Measurements from ENCODE around the gene TM9SF1.

TM9SF1 gene

DNA sequence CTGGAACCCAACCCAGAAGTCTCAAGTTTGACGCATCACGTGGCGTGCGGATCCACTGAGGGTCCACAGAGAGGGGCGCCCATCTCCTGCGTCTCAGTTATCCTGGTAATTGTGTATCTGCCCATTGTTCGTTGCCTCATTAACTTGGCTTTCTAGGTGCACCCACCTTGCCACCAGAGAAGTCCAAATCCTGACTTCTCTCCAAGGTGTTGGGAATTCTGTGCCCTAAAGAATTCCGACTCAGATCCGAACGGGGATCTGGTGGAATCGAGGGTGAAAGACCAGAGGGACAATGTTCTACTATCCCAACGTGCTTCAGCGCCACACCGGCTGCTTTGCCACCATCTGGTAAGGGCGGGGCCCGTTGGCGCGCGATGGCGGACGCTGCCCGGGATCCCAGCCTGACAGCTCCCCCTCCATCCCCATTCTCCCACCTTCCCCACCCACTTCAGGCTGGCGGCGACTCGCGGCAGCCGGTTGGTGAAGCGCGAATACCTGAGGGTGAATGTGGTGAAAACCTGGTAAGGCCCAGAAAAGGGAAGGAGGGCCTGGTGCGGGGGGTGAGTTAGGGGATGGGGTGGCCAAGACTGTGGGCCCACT is 22.9 kb downstream of the TM9SF1 start:
- no peak; the same call in none of the 3 replicates for ATAC-seq
- no peak for TF ChIP-seq ISL1 (CRISPR knock-in tag; IDR thresholded peaks at IDR 0.05)
- TF ChIP-seq, protein P1, sequence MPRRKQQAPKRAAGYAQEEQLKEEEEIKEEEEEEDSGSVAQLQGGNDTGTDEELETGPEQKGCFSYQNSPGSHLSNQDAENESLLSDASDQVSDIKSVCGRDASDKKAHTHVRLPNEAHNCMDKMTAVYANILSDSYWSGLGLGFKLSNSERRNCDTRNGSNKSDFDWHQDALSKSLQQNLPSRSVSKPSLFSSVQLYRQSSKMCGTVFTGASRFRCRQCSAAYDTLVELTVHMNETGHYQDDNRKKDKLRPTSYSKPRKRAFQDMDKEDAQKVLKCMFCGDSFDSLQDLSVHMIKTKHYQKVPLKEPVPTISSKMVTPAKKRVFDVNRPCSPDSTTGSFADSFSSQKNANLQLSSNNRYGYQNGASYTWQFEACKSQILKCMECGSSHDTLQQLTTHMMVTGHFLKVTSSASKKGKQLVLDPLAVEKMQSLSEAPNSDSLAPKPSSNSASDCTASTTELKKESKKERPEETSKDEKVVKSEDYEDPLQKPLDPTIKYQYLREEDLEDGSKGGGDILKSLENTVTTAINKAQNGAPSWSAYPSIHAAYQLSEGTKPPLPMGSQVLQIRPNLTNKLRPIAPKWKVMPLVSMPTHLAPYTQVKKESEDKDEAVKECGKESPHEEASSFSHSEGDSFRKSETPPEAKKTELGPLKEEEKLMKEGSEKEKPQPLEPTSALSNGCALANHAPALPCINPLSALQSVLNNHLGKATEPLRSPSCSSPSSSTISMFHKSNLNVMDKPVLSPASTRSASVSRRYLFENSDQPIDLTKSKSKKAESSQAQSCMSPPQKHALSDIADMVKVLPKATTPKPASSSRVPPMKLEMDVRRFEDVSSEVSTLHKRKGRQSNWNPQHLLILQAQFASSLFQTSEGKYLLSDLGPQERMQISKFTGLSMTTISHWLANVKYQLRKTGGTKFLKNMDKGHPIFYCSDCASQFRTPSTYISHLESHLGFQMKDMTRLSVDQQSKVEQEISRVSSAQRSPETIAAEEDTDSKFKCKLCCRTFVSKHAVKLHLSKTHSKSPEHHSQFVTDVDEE (CRISPR knock-in tag; IDR thresholded peaks at IDR 0.05) = no peak
- TF ChIP-seq POU6F1 (CRISPR knock-in tag; IDR thresholded peaks at IDR 0.05; ENCODE audit: borderline replicate concordance, low read depth) = no peak
- TF ChIP-seq RARB (CRISPR knock-in tag; IDR thresholded peaks at IDR 0.05) = no peak
- no peak for TF ChIP-seq ZFP3 (CRISPR knock-in tag; IDR thresholded peaks at IDR 0.05)
- TF ChIP-seq, protein P2, sequence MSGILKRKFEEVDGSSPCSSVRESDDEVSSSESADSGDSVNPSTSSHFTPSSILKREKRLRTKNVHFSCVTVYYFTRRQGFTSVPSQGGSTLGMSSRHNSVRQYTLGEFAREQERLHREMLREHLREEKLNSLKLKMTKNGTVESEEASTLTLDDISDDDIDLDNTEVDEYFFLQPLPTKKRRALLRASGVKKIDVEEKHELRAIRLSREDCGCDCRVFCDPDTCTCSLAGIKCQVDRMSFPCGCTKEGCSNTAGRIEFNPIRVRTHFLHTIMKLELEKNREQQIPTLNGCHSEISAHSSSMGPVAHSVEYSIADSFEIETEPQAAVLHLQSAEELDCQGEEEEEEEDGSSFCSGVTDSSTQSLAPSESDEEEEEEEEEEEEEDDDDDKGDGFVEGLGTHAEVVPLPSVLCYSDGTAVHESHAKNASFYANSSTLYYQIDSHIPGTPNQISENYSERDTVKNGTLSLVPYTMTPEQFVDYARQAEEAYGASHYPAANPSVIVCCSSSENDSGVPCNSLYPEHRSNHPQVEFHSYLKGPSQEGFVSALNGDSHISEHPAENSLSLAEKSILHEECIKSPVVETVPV (CRISPR knock-in tag; IDR thresholded peaks at IDR 0.05) = no peak
- no peak for TF ChIP-seq ARNTL (CRISPR knock-in tag; IDR thresholded peaks at IDR 0.05; ENCODE audit: borderline replicate concordance, low read depth)
- no peak for TF ChIP-seq OSR1 (CRISPR knock-in tag; IDR thresholded peaks at IDR 0.05)
- TF ChIP-seq CREB5 (CRISPR knock-in tag; IDR thresholded peaks at IDR 0.05; ENCODE audit: low read depth) = no peak
- no peak for TF ChIP-seq TOX (CRISPR knock-in tag; IDR thresholded peaks at IDR 0.05; ENCODE audit: borderline replicate concordance)
- TF ChIP-seq GLIS3 (CRISPR knock-in tag; IDR thresholded peaks at IDR 0.05) = no peak
- no peak for TF ChIP-seq TCF4 (CRISPR knock-in tag; IDR thresholded peaks at IDR 0.05; ENCODE audit: borderline replicate concordance)
- no peak for TF ChIP-seq CSDC2 (CRISPR knock-in tag; IDR thresholded peaks at IDR 0.05)
- no peak for TF ChIP-seq ZNF8 (CRISPR knock-in tag; IDR thresholded peaks at IDR 0.05)
- no peak for TF ChIP-seq PATZ1 (CRISPR knock-in tag; IDR thresholded peaks at IDR 0.05; ENCODE audit: borderline replicate concordance)
- TF ChIP-seq ZC3H10 (CRISPR knock-in tag; IDR thresholded peaks at IDR 0.05) = no peak

- TF ChIP-seq ZFP30 (CRISPR knock-in tag; IDR thresholded peaks at IDR 0.05) = 0 out of 2 replicates have a peak, but pooled peaks have one; percentile 13
- 0 out of 2 replicates have a peak, but pooled peaks have one; percentile 35 for TF ChIP-seq ZNF8 (CRISPR knock-in tag; IDR thresholded peaks at IDR 0.05)
- TF ChIP-seq RARB (CRISPR knock-in tag; IDR thresholded peaks at IDR 0.05) = no peak
- no peak for TF ChIP-seq BACH2 (CRISPR knock-in tag; IDR thresholded peaks at IDR 0.05; ENCODE audit: borderline replicate concordance)
- 0 out of 2 replicates have a peak, but pooled peaks have one; percentile 55 for TF ChIP-seq SNAI2 (CRISPR knock-in tag; IDR thresholded peaks at IDR 0.05)
- no peak; the same call in 1 of the 2 replicates for TF ChIP-seq ZFP3 (CRISPR knock-in tag; IDR thresholded peaks at IDR 0.05)
- no peak for TF ChIP-seq PATZ1 (CRISPR knock-in tag; IDR thresholded peaks at IDR 0.05; ENCODE audit: borderline replicate concordance)
- TF ChIP-seq ZNF565 (CRISPR knock-in tag; conservative IDR thresholded peaks at IDR 0.05; ENCODE audit: low read depth) = peak; percentile 36; the same call in 1 of the 2 replicates
- TF ChIP-seq ZC3H10 (CRISPR knock-in tag; IDR thresholded peaks at IDR 0.05) = no peak
- TF ChIP-seq CSDC2 (CRISPR knock-in tag; IDR thresholded peaks at IDR 0.05) = peak; percentile 81; the same call in 1 of the 2 replicates
- TF ChIP-seq, protein P2 (CRISPR knock-in tag; IDR thresholded peaks at IDR 0.05) = no peak
- no peak for TF ChIP-seq ZNF70 (CRISPR knock-in tag; IDR thresholded peaks at IDR 0.05)
- peak; percentile 66; the same call in 1 of the 2 replicates for TF ChIP-seq ESRRG (CRISPR knock-in tag; IDR thresholded peaks at IDR 0.05)
- TF ChIP-seq PPARA (CRISPR knock-in tag; IDR thresholded peaks at IDR 0.05; ENCODE audit: borderline replicate concordance) = no peak
- TF ChIP-seq GLIS3 (CRISPR knock-in tag; IDR thresholded peaks at IDR 0.05) = peak; percentile 77; the same call in 1 of the 2 replicates
- peak; percentile 92 for ATAC-seq
Observed at GRCh38 chr14:24171422-24172260, 23.6 kb downstream of the TM9SF1 start, which contains the start of gene REC8. REC8 (plus strand) TSS chr14:24172080; CDS start chr14:24172553, 473 bp downstream.
